GM12878 (cell line): ENCODE results near the gene FBXL7. TPM values are rescaled to one million over a fixed set of nuclear protein-coding genes. Genes with fewer than 3 reads are reported as not detected.

Experiments
- ATAC-seq: fragments of 200-7000 bp; cut with Tn5 transposase; 3 replicates; pipeline ENCODE4 v1.9.1; 2020; ENCODE audit warnings: mild to moderate bottlenecking, moderate library complexity
- BruUV-seq: library from RNA; stranded (reverse); fragments of 400-500 nt; replicated peaks from 2 replicates; lab custom pipeline; 2021; lab: Mats Ljungman, UMichigan
- CTCF ChIA-PET: fragments of 300-600 bp; sonication (Branson Sonifier 250); formaldehyde crosslinking; extraction: SDS; loops from one replicate; lab custom pipeline; 2021; ENCODE audit warnings: inconsistent platforms; lab: Yijun Ruan, JAX
- POLR2A ChIA-PET: fragments of 350-600 bp; formaldehyde crosslinking; extraction: SDS; loops from one replicate; lab custom pipeline; 2021; ENCODE audit warnings: inconsistent platforms; lab: Charles Lee
- RAD21 ChIA-PET: fragments of 300-600 bp; sonication (Branson Sonifier 250); formaldehyde crosslinking; loops from one replicate; lab custom pipeline; 2023; ENCODE audit warnings: antibody characterized with exemption; ENCODE audit not compliant: unreplicated experiment; lab: Charles Lee
- SMC1A ChIA-PET: fragments of 300-600 bp; sonication (Branson Sonifier 250); formaldehyde crosslinking; loops from one replicate; lab custom pipeline; 2023; ENCODE audit not compliant: unreplicated experiment, uncharacterized antibody; lab: Charles Lee
- DNase-seq: peaks from one replicate; pipeline ENCODE4 v3.0.0-alpha.2; 2011; ENCODE audit warnings: low read depth, low spot score
- FAIRE-seq: peaks from 3 replicates; lab custom pipeline; 2011; peaks lifted over from hg19 to GRCh38; lab: Jason Lieb, UNC
- H2AFZ ChIP-seq: 2 replicates; pipeline ENCODE4 v1.6.0; 2011; ENCODE audit warnings: low read depth, low read length, control low read depth; ENCODE audit not compliant: control insufficient read depth
- H3K27ac ChIP-seq: 2 replicates; pipeline ENCODE4 v1.5.1; 2011; ENCODE audit warnings: control low read depth; ENCODE audit not compliant: control insufficient read depth, insufficient read depth
- H3K27me3 ChIP-seq, 2 experiments: replicated peaks in 1 of 2; 2 replicates each; pipeline versions ENCODE4 v1.6.0 to v1.6.1; 2011; ENCODE audit warnings: low read length in 1 of 2; ENCODE audit not compliant: control insufficient read depth in 2 of 2, insufficient read depth in 2 of 2
- H3K36me3 ChIP-seq, 2 experiments: 2 replicates each; pipeline ENCODE4 v1.5.1; 2011; ENCODE audit warnings: low read length in 1 of 2; ENCODE audit not compliant: control insufficient read depth in 2 of 2, insufficient read depth in 2 of 2
- H3K4me1 ChIP-seq: 2 replicates; pipeline ENCODE4 v1.6.1; 2011; ENCODE audit warnings: mild to moderate bottlenecking, low read length, moderate library complexity, mixed read lengths; ENCODE audit not compliant: control insufficient read depth, insufficient read depth
- H3K4me2 ChIP-seq: 2 replicates; pipeline ENCODE4 v1.6.0; 2011; ENCODE audit warnings: control low read depth; ENCODE audit not compliant: control insufficient read depth, insufficient read depth
- H3K4me3 ChIP-seq: fragments of 200-600 bp; sonication (generic); 2 replicates; pipeline ENCODE4 v1.5.1; 2016
- H3K79me2 ChIP-seq: 2 replicates; pipeline ENCODE4 v1.6.0; 2011; ENCODE audit warnings: low read length; ENCODE audit not compliant: control insufficient read depth, insufficient read depth
- H3K9ac ChIP-seq: 2 replicates; pipeline ENCODE4 v1.8.0; 2011; ENCODE audit warnings: low read length, control low read depth, mixed read lengths; ENCODE audit not compliant: control insufficient read depth, insufficient read depth
- H3K9me3 ChIP-seq: replicated peaks from 3 replicates; pipeline ENCODE4 v1.5.1; 2011; ENCODE audit warnings: mild to moderate bottlenecking, low read length; ENCODE audit not compliant: control insufficient read depth, insufficient read depth
- H4K20me1 ChIP-seq: 2 replicates; pipeline ENCODE4 v1.6.0; 2011; ENCODE audit not compliant: control insufficient read depth, insufficient read depth
- ATF3 ChIP-seq: IDR thresholded peaks from 2 replicates; pipeline ENCODE4 v1.6.1; 2011; ENCODE audit warnings: low read depth, mild to moderate bottlenecking, low read length, moderate library complexity, borderline replicate concordance; ENCODE audit errors: extremely low read depth
- CEBPZ ChIP-seq: fragments of 150-350 bp; IDR thresholded peaks from 2 replicates; pipeline ENCODE4 v1.6.1; 2016; ENCODE audit warnings: low read depth, low read length
- CTCF ChIP-seq, 3 experiments: IDR thresholded peaks in 2 of 3; conservative IDR thresholded peaks in 1 of 3; 2 replicates each; pipeline ENCODE4 v1.5.1; 2011; ENCODE audit warnings: low read depth in 3 of 3, low read length in 3 of 3, mild to moderate bottlenecking in 3 of 3, control low read depth in 2 of 3, moderate library complexity in 2 of 3, inconsistent platforms in 1 of 3, mixed read lengths in 1 of 3; ENCODE audit not compliant: control insufficient read depth in 2 of 3, insufficient read depth in 1 of 3; ENCODE audit errors: extremely low read depth in 1 of 3
- EZH2 ChIP-seq: IDR thresholded peaks from 2 replicates; pipeline ENCODE4 v1.6.1; 2012; ENCODE audit warnings: low read depth, mild to moderate bottlenecking, control low read depth, inconsistent platforms, low read length, borderline replicate concordance; ENCODE audit not compliant: control insufficient read depth
- RAD21 ChIP-seq: IDR thresholded peaks from 2 replicates; pipeline ENCODE4 v1.6.1; 2011; ENCODE audit warnings: mild to moderate bottlenecking, low read depth, low read length, moderate library complexity; ENCODE audit not compliant: insufficient read depth
- WGBS: methylation state at CpG from one replicate; pipeline ENCODE4 v1.1.6; 2016; ENCODE audit warnings: low lambda C conversion rate; ENCODE audit not compliant: insufficient replicate concordance, insufficient coverage; ENCODE audit errors: missing lambda C conversion rate; 5-methylcytosine and 5-hydroxymethylcytosine counted together
- in situ Hi-C: fragments of 300-500 bp; cut with MboI; formaldehyde crosslinking; loops from 9 replicates; pipeline ENCODE4 v1.14.3; 2018; ENCODE audit warnings: mixed read lengths
- intact Hi-C: fragments of 100-400 bp; cut with micrococcal nuclease; formaldehyde crosslinking; loops from one replicate; pipeline ENCODE4 v1.14.2; 2022; ENCODE audit not compliant: unreplicated experiment
- polyA plus RNA-seq, 11 experiments: library from polyadenylated mRNA; depleted of rRNA in 4 of 11; unstranded in 6 of 11; stranded (reverse) in 5 of 11; fragments of >200 nt; fragmentation: Nextera tagmentation in 4 of 11; fragmentation: Illumina TruSeq in 1 of 11; extraction: Ambion mirVana in 4 of 11; extraction: Trizol in 1 of 11; gene quantifications; 1 replicate in 1 of 11; 2 replicates in 10 of 11; pipeline versions ENCODE4 v1.2.1 to v1.2.3, GENCODE V29; 2011 to 2016; ENCODE audit warnings: inconsistent platforms in 2 of 11, missing spikeins in 2 of 11, low read depth in 1 of 11
- total RNA-seq, 4 experiments: library from RNA; depleted of rRNA in 3 of 4; stranded (reverse); fragments of >200 nt in 3 of 4; fragmentation: Illumina TruSeq in 1 of 4; extraction: Trizol in 1 of 4; gene quantifications; 2 replicates each; pipeline versions ENCODE4 v1.2.1 to v1.2.3, GENCODE V29; 2013 to 2021

Gene FBXL7
- total and polyA plus RNA-seq, 10 of the 15 experiments (the other 5 are each of a cell fraction or from before 2014, with no cell fraction given): 0.03 to 0.44 (median 0.16) TPM

DNA sequence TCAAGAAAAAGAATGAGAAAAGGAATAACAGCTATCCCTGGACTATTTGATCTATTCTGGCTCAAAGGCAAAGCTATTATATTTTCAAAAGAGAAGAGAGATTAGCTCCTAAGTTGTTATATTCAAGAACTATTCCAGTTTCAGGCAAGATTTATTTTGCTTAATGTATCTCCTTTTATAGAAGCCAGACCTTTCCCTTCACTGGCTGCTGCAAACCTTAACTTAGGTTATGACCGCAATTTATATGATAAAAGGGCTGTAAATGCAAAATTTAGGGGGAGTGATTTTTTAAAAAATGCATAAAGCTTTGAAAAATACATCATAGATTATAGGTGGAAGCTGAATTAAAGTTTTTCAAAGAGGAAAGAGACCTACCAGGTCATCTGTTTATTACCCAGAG lies 97.8 kb downstream of the FBXL7 start (continued):
- TF ChIP-seq CEBPZ (no peak), EZH2 (no peak)

- Histone ChIP-seq H4K20me1 (no peaks in the 10 kb centered on the region), H2AFZ (no peak overlapping the region), H3K79me2 (no peaks in the 10 kb centered on the region), H3K9ac (no peak overlapping the region), H3K36me3 (no peaks in the 10 kb centered on the region), H3K27ac (no peak overlapping the region), H3K4me1 (no peaks in the 10 kb centered on the region), H3K27me3 (no peaks in the 10 kb centered on the region), H3K9me3 (no peaks in the 10 kb centered on the region), H3K4me3 (no peak overlapping the region), H3K4me2 (no peak overlapping the region)
- ChIA-PET SMC1A (no interaction called here), CTCF (interaction anchor here (0.6 to 1.8 kb wide), 6 partner anchors 9 to 285 kb away, joined by 3 to 6 read pairs (median 3); no protein-coding TSS in a partner anchor), POLR2A (no interaction called here), RAD21 (no interaction called here)
- intact Hi-C loops: no loop called here
- in situ Hi-C loops: no loop called here
- FAIRE-seq: no peak
- no TSS peak for BruUV-seq
- ATAC-seq: peak; percentile 40; the same call in 1 of the 3 replicates
- TF ChIP-seq CTCF (IDR thresholded peaks at IDR 0.05 in 2 of 3, conservative IDR thresholded peaks at IDR 0.05 in 1 of 3; ENCODE audit: control insufficient read depth in 2 of 3, extremely low read depth in 1 of 3, insufficient read depth in 1 of 3, low read depth in 3 of 3, low read length in 3 of 3) (peak; percentile 35 to 58 (median 52); a peak in 5 of 6 replicates), RAD21 (0 out of 2 replicates have a peak, but pooled peaks have one; percentile 22), ATF3 (no peak)
- WGBS: 2% methylated on average over 3 of the region's 3 CpGs
- no peak for DNase-seq
These were observed 98.4 kb downstream of the FBXL7 start for GRCh38 chr5:15598294-15598902.
